HG03469 (cell line): ENCODE measurements around the gene HIBADH.
"Not testable (repeated sequence)": the region's sequence is repeated elsewhere in the genome, so short reads cannot be mapped to it uniquely, and the experiment has no call there.

Experiments
- ATAC-seq: cut with Tn5 transposase; IDR thresholded peaks from one replicate; pipeline ENCODE4 v1.9.1; 2021; ENCODE audit warnings: mild to moderate bottlenecking, moderate library complexity, moderate number of reproducible peaks; ENCODE audit not compliant: unreplicated experiment

HIBADH gene

DNA sequence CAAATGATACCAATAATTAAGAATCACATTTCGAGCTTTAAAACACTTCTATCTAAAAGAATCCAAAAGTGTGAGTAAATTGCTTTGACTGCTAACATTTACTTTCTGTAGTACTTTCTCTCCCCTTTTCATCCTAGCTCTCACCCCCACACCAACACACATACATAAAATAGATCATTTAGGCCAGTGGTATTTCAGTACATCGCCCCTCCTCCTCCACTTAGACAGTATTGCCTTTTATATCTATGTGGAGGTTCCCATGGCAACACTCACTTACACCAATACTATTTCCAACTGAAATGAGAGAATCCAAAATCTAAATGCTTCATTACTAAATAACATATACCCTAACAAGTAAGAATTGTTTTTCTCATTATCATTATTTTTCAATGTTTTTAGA, 58.9 kb downstream of the HIBADH start:
- ATAC-seq = no peak

DNA sequence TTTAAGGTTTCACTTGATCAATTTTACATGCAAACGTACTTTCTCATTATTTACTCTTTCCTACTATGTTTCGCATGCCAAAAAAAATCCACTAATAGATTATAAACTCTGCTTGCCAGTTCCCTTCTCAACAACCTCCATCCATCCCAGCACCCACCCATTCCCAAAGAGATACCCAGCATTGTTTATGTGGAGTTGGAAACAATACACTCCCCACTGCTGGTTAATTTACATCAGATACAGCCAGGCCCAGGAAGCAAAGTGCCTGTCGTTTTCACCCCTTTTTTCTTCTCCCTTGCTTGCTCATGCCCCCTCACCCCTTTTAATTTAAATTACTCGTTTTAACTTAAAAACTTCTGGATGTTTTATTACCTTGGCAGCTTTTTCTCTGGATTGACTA, 59.9 kb downstream of the HIBADH start:
- no peak for ATAC-seq

DNA sequence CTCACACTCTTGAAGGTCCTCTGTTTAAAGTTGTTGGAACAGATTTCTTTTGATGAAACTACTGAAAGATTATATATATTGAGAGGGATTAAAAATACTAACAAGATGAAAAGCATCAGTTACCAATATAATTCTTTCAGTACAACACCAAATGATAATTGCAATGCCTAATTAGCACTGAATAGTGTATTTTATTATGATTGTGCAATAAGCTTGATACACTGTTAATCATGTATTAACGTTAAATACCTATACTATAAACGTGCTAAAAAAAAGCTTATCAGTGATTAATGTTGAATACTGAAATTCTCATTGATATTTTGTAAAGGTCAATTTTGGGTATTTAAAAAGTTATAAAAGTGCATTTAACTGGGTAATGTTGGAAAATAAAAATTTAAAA, 61.5 kb downstream of the HIBADH start:
- no peak for ATAC-seq

DNA sequence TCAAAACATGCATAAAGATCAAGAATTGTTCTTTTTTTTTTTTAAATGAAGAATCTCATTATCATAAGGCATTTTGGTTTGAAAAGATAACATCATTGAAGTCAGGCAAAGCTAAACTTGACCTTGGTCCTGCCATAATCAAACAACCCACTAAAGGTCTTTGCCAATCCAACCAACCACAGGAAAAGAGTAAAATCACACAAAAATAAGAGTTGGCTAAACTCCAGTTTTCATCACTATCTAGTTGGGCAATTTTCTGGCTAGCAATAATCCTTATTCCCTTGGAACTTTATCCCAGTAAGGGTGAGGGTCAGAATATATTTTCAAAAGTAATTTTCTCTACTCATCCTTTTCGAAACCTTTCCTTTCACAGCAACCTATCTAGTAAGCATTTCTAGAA, 62.4 kb downstream of the HIBADH start:
- ATAC-seq = no peak

- no peak for ATAC-seq
These were observed 67.7 kb downstream of the HIBADH start for GRCh38 chr7:27595009-27595408.

DNA sequence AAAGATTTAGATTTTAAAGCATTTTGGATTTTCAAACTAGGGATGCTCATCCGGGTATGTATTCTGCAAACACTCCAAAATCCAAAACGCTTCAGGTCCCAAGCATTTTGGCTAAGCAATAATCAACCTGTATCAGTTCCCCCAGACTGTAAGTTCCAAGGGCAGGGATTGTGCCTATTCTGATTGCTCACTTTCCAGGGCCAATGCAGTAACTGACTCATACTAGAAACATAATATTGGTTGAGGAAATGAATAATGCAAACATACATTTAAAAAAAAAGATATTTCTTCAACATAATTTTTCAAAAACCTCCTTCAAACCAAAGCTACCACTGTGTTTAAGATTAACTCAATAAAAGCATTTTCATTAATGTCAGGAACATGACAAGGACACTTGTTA, 69.5 kb downstream of the HIBADH start:
- no peak for ATAC-seq

DNA sequence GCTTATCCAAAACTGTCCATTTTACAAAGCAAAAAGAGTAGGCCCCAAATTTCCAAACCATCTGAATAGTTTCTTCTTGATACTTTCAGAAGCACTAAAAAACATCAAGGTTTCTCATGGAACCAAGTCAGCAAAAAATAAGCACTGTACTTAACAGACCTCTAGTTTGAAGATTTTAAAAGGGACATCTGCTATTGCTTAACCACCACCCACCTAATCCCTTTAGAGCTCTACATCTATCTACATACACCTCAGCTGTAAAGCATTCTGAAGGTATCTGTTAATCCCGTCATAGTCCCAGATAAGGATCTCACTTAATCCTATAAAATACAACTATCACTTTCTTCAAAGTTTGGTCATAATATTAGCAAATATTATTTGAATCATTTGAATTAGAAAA, 72.3 kb downstream of the HIBADH start:
- no peak for ATAC-seq

GRCh38 chr7:27587429-27587828, 75.3 kb downstream of the HIBADH start:
- no peak for ATAC-seq

DNA sequence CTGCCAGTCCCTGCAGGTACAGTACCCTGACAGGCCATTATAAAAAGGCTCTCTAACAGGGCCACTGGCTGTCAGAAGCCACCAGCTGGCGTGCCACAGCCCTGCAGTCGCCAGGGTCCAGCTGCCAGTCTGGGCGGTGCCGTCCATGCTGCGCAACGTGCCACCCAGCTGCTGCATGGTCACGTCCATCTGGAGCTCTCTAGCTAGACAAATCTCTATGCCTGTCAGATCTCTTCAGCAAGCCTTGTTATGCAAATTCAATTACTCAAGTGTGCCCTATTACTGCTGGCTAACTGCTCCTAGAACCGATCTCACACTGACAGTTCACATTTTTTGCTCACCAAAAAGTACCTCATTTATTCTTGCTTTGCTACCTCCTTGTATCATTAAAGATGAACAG, 75.9 kb downstream of the HIBADH start:
- ATAC-seq = peak; percentile 88

DNA sequence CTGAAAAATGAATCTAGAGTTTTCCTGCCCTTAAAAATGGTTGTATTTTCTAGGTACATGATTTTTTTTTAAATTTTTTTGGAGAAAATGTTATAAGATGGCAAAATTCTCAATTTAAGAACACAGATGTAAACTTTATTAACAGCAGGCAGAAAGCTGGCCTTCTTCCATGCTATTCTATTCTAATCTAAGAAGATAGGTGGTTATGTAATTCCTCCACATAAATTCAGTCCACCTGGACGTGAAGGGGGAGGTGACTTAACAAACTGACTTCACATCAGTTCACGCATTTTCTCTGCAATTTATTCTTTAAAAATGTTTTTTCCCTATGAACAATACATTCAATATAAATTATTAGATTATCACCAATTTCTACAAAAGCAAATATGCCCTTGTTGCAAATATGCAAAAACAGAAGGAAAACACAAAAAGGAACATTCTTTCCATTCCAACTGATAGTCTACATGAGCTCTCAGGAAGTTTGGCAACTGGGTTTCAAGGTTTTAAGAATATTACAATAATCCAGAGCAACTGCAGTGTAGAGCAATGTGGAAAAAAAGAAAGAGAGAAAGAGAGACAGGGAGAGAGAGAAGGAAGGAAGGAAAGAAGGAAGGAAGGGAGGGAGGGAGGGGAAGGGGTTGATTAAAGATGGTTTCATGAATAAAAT, 76.8 kb downstream of the HIBADH start:
- no peak for ATAC-seq

DNA sequence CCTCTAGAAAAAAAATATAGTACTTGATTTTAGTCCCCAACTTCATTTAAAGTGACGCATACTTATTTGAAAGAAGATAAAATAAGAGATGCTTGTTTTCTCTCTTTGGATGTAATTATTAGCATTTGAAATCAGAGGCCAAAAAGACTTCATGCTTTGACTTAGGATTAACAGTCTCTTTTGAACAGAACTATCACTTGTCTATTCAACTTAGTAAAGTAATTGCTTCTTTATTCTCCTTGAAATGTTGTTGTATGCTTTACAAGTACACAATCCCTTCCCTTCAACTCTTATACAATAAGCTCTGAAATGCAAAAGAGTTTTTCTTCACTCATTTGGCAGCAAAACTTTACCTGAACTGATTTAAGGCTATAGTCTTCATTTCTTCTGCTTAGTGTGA, 80.8 kb downstream of the HIBADH start:
- ATAC-seq = no peak

GRCh38 chr7:27581119-27581518, 81.6 kb downstream of the HIBADH start:
- no peak for ATAC-seq

DNA sequence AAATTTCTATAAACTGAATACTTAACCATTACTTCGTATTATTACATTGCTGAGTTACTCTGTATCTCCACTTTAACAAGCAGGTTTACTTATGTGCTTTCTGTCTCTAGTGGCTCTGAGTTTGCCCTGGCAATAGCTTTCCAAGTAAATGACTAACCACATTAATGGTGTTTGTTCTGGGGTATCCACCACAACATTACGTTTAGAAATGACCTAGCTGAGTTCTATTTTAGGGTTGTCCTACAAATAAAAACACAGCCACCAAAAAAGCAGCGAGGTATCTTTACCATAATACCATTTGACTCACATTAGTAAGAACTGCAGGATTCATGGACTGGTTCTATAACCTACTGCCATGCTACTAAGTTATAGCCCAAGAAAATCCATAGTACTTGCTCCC, 83.1 kb downstream of the HIBADH start:
- no peak for ATAC-seq

- ATAC-seq = not testable (repeated sequence)
These were observed 84.5 kb downstream of the HIBADH start for GRCh38 chr7:27578169-27578568.

DNA sequence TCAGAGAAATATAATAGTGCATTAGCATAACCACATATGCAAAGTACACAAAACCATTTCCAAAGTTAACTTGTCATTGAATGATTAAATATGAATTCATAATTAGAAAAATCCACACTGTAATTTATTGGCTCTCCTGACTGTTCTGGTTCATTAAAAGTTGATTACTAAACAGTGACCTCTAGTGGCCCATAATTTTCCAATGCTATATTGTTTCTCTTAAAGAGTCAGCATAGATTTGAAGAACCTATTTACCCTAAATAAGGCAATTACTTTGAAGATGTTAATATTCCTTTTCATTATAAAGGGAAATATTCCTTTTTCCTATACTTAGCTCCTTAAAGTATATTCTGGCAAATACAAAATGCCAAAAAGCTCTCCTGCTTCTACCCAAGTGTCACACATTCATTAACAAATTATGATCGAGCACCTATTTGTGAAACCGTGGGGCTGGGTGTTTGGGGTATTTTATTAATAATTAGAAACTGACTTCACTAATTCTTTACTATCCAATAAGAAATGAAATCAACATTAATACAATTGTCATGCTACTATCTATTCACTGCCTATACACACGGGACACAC, 86.2 kb downstream of the HIBADH start:
- ATAC-seq = no peak

DNA sequence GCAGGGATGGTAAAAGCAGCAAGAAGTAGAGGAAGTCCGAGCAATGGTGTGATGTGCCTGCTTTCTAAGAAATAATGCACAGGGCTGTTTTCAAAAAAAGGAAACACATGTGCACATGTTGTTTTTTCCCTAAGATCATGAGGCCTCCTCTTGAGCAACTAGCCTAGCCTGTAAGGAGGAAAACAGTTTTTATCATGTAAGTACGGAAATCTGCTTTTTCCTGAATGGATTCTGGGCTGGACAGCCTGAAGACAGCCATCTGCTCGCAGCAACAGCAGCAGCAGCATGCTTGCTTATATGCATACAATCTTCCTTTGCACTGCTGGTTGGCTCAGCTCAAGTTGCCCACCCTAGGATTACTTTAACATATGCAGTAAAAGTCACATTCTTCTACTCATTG, 87.1 kb downstream of the HIBADH start:
- ATAC-seq = no peak

DNA sequence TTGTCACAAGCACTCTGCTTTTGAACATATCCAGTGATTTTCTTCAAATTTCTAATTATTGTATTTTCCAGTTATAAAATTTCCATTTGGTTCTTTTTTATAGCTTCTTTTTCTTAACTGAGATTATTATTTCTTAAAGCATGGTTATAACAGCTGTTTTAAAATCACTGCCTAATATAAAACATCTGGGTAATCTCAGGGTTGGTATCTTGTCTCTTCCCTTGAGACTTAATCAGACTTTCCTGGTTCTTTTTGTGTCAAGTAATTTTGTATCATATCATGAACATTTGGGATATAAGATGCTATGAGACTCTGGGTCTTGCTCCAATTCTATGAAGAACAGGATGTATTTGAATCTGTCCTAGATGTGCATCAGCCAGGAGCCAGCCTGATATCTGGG, 93.6 kb downstream of the HIBADH start:
- ATAC-seq = no peak

DNA sequence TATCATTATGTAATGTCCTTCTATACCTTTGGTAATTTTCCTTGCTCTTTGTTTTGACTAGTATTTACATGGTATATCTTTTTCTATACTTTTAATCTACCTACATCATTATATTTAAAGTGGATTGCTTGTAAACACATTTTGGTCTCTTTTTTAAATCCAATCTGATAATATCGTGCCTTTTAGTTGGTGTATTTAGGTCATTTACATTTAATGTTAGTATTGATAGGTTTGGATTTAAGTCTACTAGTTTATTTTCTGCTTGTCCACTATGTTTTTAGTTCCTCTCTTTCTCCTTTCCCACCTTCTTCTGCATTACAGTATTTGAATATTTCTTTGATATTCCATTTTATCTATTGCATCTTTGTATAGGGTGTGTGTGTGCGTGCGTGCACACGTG, 95.4 kb downstream of the HIBADH start:
- ATAC-seq = no peak

DNA sequence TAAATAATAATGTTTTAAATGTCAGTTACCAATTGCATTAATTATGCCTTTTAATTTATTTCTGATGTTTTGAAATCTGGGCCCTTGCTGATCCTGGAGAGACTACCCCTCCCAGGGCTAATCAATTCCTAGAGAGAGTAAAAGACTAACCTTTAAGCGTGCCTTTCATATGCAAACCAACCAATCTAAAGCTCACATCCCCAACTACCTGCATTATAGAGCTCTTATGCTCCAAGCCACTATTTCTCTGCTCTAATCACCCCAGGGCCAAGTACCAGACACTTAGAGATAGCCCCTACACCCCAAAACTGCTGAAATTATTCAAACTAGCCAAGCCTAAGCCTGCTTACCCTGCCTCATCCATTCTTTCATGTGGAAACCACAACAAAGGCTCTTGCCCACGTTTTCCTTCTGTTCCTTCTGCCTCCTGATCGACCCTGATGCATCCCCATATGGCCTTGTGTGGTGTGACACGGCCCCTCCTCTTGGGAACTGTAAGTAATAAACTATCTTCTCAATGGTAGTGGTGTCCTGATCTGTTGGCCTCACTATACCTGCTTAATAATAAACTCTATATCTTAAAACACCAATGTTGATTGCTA, 97.7 kb downstream of the HIBADH start:
- no peak for ATAC-seq

DNA sequence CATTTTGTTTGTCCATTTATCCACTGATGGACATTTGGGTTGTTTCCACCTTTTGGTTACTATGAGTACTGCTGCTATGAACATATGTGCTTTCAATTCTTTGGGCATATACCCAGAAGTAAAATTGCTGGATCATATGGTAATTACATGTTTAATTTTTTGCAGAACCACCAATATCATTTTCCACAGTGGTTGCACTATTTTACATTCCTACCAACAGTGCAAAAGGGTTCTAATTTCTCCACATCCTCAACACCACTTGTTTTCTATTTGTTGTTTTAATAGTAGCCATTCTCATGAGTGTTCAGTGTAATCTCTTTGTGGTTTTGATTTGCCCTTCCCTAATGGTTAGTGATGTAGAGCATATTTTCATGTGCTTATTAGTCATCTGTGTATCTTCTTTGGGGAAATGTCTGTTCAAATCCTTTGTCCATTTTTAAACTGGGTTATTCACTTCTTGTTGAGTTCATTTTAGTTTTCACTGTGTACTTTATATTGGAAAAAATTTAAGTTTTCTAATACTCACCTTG, 101.9 kb downstream of the HIBADH start:
- no peak for ATAC-seq

DNA sequence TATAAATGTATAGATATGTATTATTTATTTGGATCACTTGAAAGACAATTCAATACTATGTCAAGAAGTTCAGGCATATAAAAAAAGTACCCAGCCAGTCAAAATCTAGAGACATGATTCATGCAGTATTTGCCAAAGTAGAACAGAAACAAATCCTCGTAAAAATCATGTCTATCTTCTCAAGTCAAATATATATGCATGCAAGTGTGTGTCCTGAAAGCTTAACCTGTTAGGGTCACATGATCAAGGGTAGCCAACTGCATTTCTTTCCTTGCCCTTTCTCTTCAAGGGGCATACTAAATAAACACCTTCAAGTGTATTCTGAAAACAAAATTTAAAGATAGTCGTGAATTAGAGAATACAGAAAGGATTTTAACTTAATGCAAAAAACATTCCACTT, 107.0 kb downstream of the HIBADH start:
- no peak for ATAC-seq

DNA sequence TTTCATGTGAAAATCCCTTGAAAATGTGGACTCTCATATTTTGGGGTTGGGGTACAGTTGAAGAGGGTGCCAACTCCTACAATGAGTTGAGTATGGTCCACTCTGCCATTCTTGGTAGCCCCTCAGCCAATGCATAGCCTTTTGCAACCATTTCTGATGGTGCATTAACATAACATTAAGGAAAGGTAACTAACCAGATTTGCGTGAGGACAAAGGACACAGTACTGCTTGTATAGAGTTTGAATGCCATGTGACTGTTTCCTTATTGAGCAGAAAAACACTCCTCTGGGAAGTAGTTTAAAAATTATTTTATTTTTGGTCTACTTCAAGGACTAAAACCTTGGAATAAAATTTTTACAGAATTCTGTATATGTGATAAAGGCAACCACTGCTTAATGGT, 107.9 kb downstream of the HIBADH start:
- ATAC-seq = no peak
